Amniotic stem cell (primary cell): ENCODE measurements around the gene ZNF407.
"Not testable (repeated sequence)": the region's sequence is repeated elsewhere in the genome, so short reads cannot be mapped to it uniquely, and the experiment has no call there.

Experiments used
- DNase-seq: peaks from one replicate; lab custom pipeline; 2025; lab: John Stamatoyannopoulos, UW

Gene ZNF407

DNA sequence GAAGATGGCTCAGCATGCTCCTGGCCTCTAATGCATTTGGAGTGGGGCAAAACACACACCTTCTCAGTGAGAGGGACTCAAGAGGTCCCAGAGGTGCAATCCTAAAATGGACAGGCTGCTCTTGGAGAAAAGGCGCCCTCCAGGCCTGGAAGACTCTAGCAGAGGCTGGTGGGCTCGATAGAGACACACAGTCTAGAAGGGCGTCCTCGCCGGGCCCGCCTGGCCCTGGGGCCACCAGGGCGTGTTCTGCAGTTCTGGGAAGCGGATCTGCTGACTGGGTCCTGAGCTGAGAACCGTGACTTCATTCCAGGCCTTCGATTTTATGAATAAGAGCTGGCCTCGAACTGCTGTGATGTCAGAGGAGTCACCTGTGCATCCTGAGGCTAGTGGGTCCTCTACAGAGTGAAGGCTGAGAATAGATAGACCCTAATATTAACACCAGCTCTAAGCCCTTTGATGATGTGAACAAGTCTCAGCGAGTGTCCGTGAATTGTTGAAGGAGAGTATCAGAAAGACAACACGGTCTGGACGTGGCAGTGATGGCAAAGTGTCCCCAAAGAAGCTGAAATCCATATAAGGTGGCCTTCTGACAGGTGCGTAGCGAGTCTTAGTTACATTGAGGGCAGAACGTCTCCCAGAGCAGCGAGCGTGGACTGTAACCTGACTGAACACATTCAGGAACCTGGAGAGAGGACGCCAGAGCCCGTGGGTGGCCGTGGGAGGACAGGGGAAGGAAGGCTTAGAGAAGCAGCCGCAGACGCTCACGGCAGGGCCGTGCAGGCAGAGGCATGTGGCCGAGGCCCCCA lies 474.4 kb downstream of the ZNF407 start:
- DNase-seq, result no peak

DNA sequence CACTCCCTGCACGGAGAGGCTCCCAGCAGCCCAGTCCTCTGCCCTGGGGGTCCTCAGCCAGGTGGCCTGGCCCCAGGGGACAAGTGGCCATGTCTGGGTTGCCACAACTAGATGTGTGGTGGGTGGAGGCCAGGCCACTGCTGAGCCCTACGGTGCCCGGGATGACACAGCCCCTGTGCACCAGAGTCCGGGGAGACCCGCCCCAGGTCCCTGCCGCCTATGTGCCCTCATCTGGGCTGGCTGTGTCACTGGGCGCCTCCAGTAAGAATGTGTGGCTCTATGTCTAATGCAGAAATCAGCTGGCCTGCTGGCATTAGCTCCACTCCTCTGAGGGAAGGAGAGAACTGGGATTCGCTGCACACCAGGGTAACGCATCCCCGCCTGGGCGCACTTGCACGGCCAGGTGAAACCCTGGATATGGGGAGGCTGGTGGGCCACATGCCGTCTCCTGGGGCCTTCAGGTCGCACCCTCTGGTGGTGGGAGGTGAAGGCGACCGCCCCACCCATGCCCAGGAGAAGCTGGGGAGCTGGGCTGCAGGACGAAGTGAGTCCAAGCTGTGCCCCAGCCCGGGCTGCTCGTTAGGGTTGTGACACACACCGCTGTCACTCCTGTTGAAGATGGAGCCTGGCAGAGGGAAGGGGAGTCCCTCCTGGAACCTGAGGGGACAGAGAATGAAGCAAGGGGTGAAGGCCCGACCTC lies 475.2 kb downstream of the ZNF407 start:
- no peak for DNase-seq

DNA sequence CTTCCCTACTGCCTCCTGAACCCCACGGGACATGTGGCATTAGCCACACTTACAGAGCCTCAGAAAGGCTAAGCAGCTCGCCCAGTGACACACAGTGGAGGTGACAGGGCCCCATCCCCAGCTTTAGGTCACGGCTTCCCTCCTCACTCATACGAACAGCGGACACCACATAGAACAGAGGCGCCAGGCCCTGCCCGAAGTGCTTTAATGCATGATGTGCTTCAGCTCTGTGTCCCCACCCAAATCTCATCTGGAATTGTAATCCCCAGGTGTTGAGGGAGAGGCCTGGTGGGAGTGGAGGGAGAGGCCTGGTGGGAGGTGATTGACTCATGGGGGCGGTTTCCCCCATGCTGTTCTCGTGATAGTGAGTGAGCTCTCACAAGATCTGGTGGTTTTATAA lies 476.0 kb downstream of the ZNF407 start:
- DNase-seq, result no peak

DNA sequence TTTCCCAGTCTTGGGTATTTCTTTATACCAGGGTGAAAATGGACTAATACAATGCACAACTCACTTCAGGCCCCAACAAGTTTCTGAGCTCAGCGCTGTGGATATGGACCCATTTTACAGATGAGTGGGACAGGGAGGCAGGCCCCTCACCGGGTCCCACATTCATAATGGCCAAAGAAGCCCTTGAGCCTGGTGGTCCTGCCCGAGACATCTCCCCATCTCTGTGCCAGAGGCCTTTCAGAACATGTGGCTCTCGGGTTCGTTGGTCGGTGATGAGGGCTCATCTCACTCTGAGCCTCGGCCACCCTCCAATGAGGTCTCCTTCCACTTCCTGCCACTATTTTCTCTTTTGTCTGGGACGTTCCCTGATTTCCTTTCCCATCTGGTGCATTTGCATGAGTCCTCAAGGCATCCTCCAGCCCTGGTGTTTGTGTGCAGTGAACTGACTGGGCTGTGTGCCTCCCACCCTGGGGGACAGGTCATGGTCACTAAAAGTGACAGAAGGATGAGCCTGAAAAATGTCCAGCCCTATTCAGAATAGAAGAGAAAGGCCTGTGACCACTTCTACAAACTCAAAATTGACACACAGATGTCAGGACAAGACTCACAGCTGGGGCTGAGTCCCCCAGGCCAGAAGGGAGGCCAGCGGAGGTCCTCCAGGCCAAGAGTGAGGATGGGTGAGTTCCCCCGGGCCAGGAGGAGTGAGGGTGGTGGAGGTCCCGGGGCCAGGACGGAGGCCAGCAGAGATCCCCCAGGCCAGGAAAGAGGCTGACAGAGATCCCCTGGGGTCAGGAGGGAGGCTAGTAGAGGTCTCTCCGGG lies 476.7 kb downstream of the ZNF407 start:
- no peak for DNase-seq

DNA sequence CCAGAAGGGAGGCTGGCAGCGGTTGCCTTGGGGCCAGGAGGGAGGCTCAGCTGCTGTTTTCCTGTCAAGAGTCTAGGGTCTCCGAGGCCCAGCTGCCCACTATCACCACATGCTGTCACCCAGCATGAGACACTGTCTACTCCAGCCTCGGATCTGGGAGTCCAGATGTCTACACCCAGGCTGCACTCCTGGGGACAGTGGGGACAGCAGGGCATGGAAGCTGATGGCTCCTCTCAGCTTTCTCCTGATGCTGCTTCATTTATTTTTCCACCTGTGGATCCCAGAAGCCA lies 477.3 kb downstream of the ZNF407 start:
- no peak for DNase-seq

DNA sequence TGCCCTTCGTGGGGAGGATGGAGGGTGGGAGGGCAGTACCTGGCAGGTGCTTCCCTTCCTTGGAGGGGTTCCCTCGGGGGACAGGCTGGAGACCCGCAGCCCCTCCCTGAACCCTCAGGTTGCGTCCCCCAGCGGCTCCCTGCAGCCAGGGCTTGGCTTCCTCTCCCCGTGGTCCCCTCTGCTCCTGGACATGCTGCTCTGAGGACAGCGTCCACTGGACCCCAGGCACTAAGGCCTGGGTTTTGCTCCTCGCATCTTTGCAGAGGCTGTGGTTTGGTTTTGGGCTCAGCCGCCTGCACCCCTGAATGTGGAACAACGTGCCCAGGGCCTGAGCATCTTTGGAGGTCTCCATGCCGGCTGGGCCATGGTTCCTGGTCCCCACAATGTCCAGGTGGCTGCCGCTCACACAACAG lies 477.8 kb downstream of the ZNF407 start:
- no peak for DNase-seq

DNA sequence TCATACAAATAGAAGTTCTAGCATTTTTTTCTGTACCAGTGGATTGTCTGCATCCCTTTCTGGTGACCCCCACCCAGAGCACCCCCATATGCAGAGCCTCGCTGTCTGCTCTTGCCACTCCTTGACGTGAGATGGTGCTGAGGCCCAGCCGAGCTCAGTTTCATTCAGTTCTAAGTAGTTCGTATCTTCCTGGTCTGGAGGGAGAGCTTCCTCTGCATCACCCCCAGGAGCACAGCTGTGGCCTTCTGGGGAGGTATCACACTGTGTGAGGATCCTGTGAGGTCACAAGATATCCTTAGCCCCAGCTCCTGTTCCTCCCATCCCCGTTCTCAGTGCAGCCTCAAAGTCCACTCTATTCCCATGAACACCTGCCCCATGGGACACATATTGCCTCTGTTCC lies 478.6 kb downstream of the ZNF407 start:
- DNase-seq, result no peak

DNA sequence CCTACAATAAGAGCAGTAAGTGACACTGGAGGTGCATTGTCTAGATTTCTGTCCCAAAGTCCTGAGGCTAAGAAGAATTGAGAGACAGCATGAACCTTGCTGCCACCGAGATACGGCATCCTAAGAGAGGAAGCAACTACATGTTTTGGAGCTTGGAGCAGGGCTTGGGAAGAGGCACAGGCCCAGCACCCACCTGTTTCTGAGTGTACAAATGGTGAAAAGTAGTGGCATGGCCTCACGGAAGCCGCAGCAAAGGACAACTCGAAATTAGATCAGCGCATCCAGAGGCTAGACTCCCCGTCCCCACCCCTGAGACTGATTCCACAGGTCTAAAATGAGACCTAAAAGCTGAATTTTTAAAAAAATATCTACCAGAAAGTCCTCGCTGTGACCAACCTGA lies 483.8 kb downstream of the ZNF407 start:
- no peak for DNase-seq

DNA sequence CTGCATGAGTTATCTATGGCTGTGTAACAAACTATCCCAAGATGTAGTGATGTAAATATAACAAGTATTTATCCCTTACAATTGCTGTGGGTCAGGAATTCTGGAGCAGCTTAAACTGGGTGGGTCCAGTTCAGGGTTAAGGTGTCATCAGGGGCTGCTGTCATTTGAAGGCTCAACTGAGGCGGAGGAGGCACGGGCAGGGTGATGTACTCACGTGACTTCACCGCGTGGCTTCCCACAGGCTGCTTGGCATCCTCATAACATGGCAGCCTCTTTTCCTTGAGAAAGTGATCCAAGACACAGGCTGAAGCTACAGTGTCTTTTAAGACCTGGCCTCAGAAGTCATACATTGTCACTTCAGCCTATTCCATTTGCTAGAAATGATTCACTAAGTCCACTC lies 485.5 kb downstream of the ZNF407 start:
- no peak for DNase-seq

DNA sequence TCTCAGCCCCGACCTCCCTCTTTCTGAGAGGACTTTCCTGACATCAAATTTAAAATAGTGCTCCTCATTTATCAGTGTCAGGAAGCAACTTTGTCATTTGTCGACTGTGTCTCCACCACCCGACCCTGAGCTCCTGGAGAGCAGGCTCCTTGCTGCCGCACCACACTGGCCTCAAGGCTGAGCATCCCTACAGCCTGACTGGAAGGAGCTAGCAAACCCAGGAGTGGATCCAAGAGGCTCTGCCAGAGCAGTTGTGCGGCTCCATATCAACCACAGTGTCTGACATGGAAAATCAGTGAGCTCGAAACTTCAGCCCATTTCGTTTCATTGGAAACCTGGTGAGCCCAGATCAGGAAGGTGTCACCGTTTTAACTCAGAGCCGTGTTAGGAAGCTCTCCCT lies 486.1 kb downstream of the ZNF407 start:
- no peak for DNase-seq

DNA sequence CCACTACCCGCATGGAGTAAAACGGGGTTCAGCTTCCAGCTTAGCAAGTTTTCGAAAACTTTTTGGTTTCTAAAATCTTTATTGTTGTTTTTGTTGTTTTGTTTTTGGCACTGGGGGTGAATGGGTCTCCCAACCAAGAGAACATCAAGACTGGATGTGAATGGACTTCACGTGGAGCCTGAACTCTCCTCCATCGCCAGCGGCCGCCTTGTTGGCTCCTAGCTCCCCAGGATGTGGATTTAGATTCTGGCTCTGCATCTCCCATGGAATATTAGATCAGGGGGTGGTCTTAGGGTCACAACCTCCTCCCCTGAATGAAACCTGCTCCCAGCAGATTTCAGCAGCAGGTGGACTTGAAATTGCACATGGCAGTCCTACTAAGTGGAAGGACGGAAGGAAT lies 488.0 kb downstream of the ZNF407 start:
- not testable (repeated sequence) for DNase-seq

DNA sequence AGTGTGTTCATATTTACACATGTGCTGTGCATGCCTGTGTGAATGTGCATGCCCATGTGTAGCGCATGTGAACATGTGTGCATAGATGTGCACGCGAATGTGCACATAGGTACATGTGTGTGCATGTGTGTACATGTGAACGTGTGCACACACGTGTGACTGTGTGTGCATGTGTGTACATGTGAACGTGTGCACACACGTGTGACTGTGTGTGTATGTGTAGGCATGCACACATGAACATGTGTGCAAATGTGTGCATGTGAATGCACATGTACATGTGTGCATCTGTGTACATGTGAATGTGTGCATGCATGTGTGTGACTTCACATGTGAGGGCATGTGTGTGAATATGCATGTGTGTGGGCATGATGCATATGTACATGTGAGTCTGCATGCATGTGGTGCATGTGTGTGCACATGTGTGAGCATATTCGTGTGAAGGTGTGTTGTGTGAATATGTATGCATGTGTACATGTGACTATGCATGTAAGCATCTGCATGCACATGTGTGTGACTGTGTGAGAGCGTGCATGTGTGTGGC lies 488.9 kb downstream of the ZNF407 start:
- DNase-seq, result no peak

DNA sequence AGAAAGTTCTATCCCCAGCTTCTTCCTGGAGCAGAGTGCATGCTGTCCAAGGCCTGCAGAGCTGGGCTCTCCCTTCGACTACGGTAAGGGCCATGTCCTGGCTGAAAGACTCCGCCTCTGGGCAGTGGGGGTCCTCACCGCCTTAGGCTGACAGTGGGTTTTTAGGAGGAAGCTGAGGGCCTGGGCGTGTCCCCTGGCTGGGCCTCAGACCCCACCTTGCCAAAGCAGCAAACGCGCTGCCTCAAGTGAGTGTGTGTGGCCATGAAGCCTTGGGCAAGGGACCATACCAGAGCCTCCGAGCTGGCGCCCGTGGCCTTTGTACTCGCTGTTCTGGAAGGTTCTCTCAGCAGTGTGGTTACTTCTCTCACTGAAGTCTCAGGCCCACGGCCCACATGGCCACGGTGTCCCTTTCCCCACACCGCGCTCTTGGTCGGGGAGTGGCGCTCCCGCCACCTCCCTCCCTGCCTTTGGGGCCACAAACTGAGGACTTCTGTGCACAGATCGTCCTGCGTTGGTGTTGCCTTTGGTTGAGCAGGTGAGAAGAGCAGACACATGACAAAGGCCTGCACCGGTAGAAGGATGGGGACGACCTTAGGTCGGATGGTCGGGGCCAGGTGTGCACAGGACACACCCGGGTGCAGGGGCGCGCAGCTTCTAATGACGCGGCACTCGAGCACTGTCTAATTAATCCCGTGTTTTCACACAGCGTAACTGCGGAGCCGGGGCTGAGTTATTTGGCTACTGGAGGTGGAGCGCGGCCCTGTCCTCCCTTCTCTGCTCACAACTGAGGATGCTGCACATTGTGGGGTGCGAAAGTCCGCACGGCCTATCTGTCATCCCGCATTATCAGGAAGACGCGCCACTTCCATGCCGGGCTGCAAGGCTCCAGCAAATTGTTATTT lies 489.7 kb downstream of the ZNF407 start:
- no peak for DNase-seq

DNA sequence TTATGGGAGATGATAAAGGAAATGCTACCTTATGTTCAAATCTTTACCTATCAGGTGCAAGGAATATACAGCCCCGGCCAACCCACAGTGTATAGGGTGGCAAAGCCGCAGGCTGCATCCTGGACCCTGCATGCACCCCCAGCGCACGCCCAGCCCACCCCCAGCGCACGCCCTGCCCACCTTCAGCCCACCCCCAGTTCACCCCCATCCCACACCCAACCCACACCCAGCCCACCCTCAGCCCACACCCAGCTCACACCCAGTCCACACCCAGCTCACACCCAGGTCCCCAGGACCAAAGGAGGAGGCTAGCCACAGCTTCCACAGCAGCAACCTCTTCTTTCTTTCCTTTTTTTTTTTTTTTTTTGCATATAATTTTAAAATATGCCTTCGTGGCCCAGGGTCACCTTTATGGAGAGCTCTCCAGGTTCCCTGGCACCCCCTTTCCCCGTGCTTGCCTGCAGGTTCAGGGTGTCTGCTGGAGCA lies 490.4 kb downstream of the ZNF407 start:
- DNase-seq, result no peak

DNA sequence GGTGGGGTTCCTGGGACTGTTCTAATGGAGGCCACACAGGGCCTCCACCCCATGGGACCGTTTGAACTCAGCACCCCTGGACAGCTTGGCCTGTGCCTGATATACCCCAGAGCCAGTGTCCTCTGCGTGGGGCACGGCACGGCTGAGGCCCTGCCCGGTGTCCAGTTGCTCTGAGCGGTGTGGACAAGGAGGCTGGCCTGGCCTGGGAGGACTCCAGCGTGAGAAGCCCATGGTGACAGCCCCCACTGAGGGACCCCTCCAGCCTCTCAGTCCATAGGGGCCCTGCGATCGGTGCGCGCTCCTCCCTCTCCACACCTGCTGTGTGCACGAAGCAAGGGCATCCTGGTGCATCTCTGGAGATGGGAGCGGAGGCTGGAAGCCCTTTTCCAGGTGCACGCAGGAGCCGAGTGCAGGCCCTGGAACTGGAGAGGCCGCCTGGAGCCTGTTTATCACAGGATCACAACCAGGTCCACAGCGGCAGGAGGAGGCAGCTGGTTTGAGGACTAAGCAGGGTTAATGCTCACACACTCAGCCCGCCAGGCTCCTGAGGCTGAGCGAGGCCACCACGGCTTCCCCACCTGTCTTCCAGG lies 491.0 kb downstream of the ZNF407 start:
- no peak for DNase-seq

DNA sequence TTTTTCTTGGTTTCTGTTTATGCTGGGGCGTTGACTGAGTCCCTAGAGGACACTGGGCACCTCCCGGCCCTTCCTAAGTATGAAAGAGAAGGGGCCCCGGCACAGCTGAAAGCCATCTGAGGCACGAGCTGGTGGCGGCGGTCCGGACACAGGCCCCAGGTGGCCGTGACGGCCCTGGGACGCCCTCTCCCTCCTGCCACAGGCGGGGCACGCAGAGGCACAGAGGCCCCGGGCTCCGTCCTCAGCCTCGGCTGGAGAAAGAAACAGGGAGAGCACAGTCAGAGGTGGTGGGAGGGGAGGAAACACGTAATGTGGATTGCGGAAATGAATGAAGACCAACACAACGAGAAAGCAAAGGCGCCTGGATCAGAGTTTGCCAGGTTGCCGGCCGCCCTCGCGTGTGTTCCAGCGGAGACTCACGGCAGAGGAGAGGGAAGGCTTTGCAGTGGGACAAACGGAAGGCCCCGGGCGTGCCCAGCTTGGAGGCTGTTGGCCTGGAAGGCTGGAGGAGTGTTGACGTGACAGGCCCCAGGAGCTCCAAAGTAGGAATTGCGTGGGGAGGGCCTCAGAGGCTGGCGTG lies 492.2 kb downstream of the ZNF407 start:
- no peak for DNase-seq

DNA sequence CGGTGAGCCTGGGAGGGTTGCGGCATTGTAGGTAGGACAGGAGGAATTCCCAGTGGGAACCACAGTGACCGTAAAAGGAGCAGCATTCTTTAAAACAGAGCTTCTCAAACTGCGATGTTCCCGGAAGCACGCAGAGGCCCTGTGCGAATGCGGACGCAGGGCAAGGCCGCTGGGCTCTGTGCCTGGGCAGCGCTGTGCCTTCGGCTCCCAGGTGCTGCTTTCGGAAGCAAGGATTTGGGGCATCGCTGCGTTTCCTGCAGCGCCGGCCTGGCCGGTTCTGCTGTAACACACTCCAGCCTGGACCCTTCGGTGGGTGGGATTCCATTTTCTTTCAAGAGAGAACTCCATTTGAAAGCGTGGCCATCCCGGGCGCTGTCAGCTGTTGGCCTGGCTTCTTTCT lies 492.7 kb downstream of the ZNF407 start:
- DNase-seq, result no peak

DNA sequence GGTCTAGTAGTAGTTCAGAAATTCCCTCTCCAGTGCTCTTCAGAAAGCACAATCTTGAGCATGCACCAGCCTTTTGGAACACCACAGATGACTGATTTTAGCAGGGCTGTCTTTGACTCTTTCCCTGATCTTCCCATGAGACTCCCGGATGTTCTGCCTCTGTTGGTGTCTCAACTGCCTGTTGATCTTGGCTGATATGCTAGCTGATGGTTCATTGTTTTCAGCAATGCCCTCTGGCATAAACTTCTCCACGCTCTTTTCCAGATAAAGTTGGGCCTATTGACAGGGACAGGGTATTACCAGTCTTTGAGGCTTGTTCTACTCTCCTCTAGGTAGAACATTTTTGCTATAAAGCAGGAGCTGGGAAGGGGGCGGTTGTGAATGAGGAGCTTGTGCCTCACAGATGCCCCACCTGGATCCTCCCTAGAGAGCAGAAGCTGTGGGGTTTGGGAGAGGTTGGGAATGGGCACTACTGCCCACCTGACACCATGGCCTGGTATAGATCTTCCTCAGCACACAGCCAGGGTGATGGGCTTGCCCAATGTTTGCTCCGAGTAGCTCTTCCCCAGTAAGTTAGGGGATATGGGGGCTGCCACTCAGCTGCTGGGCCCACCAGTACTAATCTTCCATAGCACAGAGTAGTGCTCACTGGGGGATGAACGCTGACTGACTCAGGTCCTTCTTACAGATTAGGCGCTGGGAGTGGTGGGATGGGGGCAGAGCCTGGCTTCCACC lies 500.0 kb downstream of the ZNF407 start:
- DNase-seq, result no peak

DNA sequence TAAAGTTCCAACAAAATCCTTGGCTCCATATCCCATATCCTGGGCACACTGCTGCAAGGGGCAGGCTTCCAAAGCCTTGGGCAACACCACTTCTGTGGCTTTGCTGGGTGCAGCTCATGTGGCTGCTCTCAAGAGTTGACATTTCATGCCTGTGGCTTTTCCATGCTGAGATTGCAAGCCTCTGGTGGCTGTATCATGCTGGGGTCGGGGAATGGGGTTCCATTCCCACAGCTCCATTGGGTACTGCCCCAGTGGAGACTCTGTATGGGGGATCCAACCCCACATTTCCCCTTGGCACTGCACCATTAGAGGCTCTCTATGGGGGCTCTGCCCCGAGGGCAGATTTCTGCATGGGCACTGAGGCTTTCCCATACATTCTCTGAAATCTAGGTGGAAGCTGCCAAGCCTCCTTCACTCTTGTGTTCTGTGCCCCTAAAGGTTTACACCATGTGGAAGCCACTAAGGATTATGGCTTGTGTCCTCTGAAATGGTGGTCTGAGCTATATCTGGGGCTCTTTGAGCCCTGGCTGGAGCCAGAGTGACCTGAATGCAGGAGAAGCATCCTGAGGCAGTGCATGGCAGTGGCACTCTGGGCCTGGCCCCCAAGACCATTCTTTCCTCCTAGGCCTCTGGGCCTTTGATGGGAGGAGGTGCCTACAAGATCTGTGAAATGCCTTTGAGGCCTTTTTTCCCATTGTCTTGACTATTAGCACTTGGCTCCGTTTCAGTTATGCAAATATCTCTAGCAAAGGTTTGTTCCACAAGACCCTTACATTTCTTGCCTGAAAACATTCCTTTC lies 503.4 kb downstream of the ZNF407 start:
- DNase-seq, result no peak
